ENCODE measurements around the gene SELPLG.

Gene SELPLG

DNA sequence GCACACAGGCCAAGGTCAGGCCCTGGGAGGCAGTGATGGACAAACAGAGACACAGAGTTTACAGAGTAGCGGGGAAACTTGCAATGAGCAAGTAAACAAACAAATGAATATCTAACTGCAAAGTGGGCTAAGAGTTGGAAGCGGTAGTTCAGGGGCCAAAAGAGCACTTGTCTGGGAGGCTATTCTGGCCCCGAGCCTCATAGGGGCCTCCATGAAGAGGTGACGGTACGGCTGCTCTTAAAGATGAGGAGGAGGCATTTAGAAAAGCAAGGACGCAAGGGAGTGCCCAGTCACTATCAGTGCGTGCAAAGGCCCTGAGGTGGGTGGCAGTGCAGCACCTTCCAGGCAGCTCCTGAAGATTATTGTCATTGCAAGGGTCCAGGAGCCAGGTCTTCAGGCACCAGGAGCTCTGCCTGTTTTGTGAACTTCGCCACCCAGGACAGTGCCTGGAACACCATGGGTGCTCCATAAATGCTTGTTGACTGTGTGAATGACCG is 31.4 kb downstream of the SELPLG start:
- DNase-seq (ENCODE audit: low read depth in 1 of 2, low spot score in 1 of 2): no peak
- Histone ChIP-seq H3K27ac (replicated peaks) (no peak overlapping the region), H3K4me3 (replicated peaks; ENCODE audit: insufficient read depth, low read length) (no peak overlapping the region), H3K27me3 (ENCODE audit: insufficient read depth, poor library complexity, severe bottlenecking) (no peaks in the 10 kb centered on the region)
- TF ChIP-seq SPI1 (IDR thresholded peaks at IDR 0.05; ENCODE audit: borderline replicate concordance, low read depth) (no peak), GABPA (IDR thresholded peaks at IDR 0.05; ENCODE audit: low read depth) (no peak), POLR2AphosphoS5 (IDR thresholded peaks at IDR 0.05; ENCODE audit: low read depth) (no peak)
- TF ChIP-seq, protein P1, sequence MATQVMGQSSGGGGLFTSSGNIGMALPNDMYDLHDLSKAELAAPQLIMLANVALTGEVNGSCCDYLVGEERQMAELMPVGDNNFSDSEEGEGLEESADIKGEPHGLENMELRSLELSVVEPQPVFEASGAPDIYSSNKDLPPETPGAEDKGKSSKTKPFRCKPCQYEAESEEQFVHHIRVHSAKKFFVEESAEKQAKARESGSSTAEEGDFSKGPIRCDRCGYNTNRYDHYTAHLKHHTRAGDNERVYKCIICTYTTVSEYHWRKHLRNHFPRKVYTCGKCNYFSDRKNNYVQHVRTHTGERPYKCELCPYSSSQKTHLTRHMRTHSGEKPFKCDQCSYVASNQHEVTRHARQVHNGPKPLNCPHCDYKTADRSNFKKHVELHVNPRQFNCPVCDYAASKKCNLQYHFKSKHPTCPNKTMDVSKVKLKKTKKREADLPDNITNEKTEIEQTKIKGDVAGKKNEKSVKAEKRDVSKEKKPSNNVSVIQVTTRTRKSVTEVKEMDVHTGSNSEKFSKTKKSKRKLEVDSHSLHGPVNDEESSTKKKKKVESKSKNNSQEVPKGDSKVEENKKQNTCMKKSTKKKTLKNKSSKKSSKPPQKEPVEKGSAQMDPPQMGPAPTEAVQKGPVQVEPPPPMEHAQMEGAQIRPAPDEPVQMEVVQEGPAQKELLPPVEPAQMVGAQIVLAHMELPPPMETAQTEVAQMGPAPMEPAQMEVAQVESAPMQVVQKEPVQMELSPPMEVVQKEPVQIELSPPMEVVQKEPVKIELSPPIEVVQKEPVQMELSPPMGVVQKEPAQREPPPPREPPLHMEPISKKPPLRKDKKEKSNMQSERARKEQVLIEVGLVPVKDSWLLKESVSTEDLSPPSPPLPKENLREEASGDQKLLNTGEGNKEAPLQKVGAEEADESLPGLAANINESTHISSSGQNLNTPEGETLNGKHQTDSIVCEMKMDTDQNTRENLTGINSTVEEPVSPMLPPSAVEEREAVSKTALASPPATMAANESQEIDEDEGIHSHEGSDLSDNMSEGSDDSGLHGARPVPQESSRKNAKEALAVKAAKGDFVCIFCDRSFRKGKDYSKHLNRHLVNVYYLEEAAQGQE (IDR thresholded peaks at IDR 0.05; ENCODE audit: insufficient replicate concordance, low read depth): no peak
- TF ChIP-seq, protein P2, sequence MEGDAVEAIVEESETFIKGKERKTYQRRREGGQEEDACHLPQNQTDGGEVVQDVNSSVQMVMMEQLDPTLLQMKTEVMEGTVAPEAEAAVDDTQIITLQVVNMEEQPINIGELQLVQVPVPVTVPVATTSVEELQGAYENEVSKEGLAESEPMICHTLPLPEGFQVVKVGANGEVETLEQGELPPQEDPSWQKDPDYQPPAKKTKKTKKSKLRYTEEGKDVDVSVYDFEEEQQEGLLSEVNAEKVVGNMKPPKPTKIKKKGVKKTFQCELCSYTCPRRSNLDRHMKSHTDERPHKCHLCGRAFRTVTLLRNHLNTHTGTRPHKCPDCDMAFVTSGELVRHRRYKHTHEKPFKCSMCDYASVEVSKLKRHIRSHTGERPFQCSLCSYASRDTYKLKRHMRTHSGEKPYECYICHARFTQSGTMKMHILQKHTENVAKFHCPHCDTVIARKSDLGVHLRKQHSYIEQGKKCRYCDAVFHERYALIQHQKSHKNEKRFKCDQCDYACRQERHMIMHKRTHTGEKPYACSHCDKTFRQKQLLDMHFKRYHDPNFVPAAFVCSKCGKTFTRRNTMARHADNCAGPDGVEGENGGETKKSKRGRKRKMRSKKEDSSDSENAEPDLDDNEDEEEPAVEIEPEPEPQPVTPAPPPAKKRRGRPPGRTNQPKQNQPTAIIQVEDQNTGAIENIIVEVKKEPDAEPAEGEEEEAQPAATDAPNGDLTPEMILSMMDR (IDR thresholded peaks at IDR 0.05; ENCODE audit: insufficient read depth, low read length): no peak

DNA sequence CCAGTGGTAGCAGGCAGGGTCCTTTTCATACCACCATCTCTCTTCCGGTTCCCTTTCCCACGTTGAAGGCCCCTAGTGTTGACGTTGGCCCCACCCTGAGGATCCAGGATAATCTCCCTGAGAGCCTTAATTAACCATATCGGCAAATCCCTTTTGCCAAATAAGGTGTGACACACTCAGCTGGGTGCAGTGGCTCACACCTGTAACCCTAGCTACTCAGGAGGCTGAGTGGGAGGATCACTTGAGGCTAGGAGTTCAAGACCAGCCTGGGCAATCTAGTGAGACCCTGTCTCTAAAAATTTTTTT is 33.0 kb downstream of the SELPLG start:
- DNase-seq (ENCODE audit: low read depth in 1 of 2, low spot score in 1 of 2): no peak
- Histone ChIP-seq H3K27ac (replicated peaks) (no peak overlapping the region), H3K27me3 (ENCODE audit: insufficient read depth, poor library complexity, severe bottlenecking) (no peaks in the 10 kb centered on the region), H3K4me3 (replicated peaks; ENCODE audit: insufficient read depth, low read length) (no peak overlapping the region)
- no peak for TF ChIP-seq SPI1 (IDR thresholded peaks at IDR 0.05; ENCODE audit: borderline replicate concordance, low read depth)
- TF ChIP-seq, protein P2 (IDR thresholded peaks at IDR 0.05; ENCODE audit: insufficient read depth, low read length): no peak
- TF ChIP-seq, protein P1 (IDR thresholded peaks at IDR 0.05; ENCODE audit: insufficient replicate concordance, low read depth): no peak

DNA sequence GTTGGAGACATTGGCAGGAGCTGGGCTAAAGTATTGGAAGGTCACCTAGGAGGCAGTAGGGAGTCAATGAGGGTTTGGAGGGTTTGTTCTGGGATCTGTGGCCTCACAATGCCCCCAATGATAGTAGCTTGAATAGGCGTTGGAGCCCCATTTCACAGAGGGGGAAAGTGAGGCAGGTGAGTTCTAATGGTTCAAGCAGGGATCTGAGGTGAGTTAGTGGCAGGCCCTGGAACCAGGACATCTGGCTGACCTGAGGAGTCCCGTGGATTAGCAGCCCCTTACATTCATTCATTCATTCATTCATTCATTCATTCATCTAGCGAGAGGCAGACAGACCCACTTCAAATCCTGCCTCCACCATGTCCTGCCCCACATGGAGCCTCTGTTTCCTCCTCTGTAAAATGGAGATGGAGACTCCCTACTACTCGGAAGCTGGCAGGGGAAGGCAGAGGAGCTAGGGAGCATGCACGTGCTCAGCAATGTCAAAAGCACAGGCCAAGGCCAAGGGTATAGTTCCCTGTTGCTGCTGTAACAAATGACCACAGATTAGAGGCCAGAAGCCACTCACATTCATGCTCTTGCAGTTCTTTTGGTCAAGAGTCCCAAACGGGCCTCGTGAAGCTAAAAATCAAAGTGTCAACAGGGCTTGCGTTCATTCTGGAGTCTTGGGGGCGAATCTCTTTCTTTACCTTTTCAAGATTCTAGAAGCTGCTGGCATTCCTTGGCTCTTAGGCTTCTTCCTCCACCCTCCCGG is 33.6 kb downstream of the SELPLG start:
- no peak for DNase-seq (ENCODE audit: low read depth in 1 of 2, low spot score in 1 of 2)

DNA sequence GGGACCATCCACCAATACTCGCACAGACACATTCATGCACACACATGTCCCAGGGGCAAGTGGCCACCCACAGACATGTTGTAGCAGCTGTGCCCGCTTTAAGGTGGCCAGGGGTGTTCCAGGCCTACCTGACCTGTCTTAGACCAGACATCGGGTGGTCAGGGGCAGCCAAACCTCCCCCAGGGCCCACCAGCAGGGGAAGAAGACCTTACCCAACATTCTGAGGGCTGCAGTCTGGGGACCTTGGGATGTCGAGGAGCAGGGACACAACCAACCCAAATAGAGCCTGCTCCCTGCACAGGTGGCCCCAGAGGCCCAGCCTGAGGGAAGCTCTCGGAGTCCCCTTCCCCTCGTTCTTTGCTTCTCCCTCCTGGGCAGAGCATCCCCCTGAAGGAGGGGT is 34.2 kb downstream of the SELPLG start:
- Histone ChIP-seq H3K4me3 (replicated peaks; ENCODE audit: insufficient read depth, low read length) (no peak overlapping the region), H3K27ac (replicated peaks) (no peak overlapping the region), H3K27me3 (ENCODE audit: insufficient read depth, poor library complexity, severe bottlenecking) (no peaks in the 10 kb centered on the region)
- TF ChIP-seq POLR2AphosphoS5 (IDR thresholded peaks at IDR 0.05; ENCODE audit: low read depth) (no peak), GABPA (IDR thresholded peaks at IDR 0.05; ENCODE audit: low read depth) (no peak), SPI1 (IDR thresholded peaks at IDR 0.05; ENCODE audit: borderline replicate concordance, low read depth) (no peak)
- TF ChIP-seq, protein P2 (IDR thresholded peaks at IDR 0.05; ENCODE audit: insufficient read depth, low read length): no peak
- TF ChIP-seq, protein P1 (IDR thresholded peaks at IDR 0.05; ENCODE audit: insufficient replicate concordance, low read depth): no peak
- no peak for DNase-seq (ENCODE audit: low read depth in 1 of 2, low spot score in 1 of 2)

More for the DNA sequence above, 33.6 kb downstream of the SELPLG start:
- TF ChIP-seq POLR2AphosphoS5 (IDR thresholded peaks at IDR 0.05; ENCODE audit: low read depth) (no peak), SPI1 (IDR thresholded peaks at IDR 0.05; ENCODE audit: borderline replicate concordance, low read depth) (no peak), GABPA (IDR thresholded peaks at IDR 0.05; ENCODE audit: low read depth) (no peak)
- Histone ChIP-seq H3K27me3 (ENCODE audit: insufficient read depth, poor library complexity, severe bottlenecking) (no peaks in the 10 kb centered on the region), H3K27ac (replicated peaks) (no peak overlapping the region), H3K4me3 (replicated peaks; ENCODE audit: insufficient read depth, low read length) (no peak overlapping the region)
